ENCODE data around the gene SPATA2.
"Not testable (repeated sequence)": the region's sequence is repeated elsewhere in the genome, so short reads cannot be mapped to it uniquely, and the experiment has no call there.

Gene SPATA2

DNA sequence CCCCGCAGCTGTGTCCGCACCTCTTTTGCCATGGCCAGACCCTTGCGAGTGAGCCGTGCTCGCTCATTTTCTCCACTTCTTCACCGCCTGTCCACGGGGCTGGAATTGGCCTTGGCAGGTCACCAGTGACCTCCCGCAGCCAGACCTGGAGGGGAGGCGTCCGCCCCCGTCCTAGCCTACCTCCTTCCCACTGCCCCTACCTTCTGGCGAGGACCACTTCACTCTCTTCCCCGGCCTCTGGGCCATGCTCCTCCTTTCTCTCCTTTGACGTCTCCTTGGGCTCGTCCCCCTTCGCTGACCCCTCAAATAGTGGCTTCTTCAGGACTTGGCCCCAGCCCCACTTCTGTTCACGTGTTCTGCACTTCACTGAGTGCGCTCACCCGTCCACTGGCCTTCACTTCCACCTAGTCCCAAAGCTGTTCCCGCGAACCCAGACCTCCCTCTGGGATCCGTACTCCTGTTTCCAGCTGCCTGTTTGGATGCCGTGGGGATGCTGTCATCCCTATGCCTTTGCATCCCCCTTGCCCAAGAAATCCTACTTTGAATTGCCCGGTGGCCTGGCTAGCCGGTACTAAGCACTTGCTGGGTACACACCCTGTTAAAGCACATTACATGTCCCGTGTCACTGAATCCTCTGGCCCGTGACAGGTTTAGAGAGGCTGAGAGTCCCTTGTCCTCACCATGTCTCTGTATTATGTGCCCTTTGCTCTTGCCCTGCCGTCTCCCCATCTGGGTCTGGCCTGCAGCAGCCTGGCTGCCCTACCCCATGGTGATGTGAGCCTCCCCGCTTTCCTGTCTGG, 33.0 kb downstream of the SPATA2 start:
- DNase-seq, result no peak

GRCh38 chr20:49880724-49881445, 34.4 kb downstream of the SPATA2 start:
- DNase-seq, result no peak

DNA sequence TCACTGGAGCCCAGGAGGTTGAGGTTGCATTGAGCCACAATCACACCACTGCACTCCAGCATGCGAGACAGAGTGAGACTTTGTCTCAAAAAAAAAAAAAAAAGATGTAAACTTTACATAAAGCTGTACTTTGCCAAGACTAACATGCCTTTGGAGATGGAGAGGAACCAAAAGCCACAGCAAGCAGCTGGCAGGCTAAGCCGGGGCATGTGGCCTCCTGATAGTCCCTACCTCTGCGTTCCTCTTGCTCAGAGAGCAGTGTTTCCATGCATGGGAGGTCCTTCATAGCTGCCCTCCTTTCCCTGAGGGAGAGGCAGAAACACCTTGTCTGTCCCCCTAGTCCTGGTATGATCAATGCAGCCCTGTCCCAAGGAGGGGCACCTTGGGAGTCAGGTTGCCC, 35.2 kb downstream of the SPATA2 start:
- DNase-seq, result no peak

- no peak for DNase-seq
Measured at GRCh38 chr20:49878977-49879376, 36.4 kb downstream of the SPATA2 start.

DNA sequence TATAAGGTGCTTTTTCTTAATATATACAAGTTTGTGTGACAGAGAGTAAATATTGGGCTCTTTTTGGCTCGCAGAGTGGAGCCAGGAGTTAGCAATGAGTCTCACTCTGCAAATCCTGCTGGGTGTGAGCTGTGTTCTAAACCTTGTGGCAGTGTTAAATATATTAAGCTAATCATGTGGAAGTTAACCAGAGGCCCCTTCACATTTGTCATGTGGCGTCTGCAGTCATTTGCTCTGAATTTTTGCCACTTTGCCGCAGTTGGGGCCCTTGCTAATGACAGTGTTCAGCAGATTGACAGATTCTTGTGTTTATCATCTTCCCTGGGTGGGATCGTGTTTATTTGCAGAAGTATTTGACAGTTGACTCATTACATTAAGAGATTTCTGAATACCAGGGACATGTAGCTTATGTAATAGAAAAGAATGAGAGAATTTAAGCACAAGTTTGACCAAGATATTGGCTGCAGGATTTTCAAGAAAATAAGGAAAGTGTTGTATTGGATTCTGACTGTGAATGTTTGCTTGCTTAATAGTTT, 37.9 kb downstream of the SPATA2 start:
- no peak for DNase-seq

- DNase-seq, result no peak
Measured at GRCh38 chr20:49874696-49875095, 40.6 kb downstream of the SPATA2 start.

DNA sequence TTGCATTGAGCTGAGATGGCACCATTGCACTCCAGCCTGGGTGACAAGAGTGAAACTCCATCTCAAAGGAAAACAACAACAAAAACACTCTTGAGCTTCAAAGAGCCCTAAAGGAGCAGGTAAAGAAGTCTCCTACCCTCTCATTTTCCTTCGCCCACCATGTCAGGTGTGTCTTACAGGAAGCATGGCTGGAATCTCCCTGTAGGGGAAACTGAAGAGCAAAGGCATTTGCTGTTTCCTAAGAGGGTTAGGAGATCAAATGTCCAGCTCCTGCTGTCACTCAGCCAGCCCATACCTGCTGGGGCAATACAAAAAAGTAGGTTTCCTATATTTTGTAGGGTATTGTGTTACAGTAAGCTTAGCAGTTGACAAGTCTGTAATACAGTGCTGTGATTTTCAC, 43.3 kb downstream of the SPATA2 start:
- DNase-seq, result no peak

DNA sequence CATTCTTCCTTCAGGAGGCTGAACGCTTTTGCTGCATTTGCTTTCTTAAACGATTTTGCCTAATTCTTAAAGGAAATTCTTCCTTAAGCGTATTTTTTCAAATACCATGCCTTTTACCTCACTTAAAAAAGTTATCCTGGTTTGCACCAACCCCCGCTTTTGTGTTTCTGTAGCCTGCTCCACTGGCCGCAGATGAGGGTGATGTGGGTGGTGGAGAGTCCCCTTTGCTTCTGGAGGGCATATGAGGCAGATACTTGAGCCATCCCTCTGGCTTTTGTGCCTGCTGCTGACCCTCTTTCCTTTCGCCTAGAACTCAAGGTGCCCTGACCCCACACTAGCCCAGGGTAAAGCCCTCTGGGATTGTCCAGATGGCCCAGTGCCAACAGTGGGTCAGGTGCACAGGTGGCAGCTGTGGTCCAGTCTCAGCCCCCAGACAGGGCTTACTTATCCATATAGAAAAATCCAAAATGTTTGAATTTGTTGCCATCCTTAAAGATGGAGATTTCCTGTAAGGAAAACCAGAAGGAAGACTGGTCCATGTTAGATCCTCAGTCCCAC, 43.9 kb downstream of the SPATA2 start:
- DNase-seq, result no peak

DNA sequence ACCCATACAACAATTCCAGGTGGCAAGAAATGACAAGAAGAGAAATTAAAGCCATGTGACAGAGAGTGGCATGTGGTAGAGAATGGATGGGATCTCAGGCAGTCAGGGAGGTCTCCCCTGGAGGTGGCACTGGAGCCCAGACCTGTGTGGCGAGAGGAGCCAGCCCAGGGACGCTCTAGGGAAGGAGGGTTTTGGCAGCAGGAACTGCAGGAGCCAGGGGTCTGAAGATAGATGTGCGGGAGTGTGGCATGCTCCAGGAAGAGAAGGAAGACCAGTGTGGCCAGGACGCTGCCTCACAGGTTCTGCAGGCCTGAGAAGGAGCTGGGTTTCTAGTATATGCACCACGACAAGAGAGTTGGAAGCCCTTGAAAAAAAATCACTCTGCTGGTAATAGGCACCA, 45.1 kb downstream of the SPATA2 start:
- no peak for DNase-seq

- no peak for DNase-seq
Measured at GRCh38 chr20:49868964-49869363, 46.4 kb downstream of the SPATA2 start.

DNA sequence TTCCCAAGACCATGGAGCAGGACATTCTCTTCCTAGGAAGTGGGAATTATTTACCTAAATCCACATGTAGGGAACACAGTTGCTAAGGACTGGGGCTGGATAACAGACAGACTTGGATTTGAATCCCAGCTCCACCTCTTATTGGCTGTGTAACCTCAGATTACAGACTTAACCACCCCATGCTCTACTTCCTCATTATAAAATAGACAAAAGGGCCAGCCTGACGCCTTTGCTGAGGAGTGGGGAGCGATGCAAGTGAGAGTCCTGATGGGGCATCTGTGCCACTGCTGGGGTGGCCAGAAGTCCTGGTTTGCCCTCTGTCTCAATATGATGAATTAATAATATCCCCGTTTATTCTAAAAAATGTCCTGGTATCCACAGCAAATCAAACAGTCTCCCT, 46.8 kb downstream of the SPATA2 start:
- no peak for DNase-seq

DNA sequence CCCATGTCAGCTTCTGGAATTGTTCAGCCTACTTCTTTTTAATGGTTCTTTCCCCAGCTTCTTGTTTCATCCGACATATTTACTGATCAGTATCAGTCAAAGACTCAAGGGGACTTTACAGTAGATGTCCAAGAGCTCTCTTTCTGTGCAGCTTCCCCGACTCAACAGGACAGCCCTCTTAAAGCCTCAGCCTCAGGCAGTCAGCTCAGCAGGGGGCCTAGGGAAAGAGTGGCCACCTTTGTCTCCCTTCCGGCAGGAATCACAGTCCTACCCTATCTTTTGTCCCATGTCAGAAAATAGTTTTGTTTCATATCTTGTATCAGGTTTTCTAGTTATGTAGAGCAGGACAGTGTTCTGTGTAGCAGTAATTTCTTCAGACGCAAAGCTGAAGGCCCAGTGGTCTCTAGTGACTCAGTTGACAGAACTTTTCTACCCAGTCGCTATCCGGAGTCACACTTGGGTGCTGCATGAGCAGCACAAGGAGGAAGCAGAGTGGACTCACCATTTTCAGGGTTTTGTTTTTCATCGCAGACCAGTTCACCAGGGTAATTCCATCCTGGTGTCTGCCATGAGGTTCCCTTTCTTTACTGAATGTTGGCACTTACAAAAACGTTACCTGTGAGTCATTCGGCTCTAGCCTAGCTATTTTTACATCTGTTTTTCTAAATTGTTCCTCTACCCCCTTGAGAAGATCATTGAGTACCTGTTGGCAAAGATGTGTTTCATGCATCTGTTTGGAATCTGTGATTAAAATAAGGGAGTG, 47.7 kb downstream of the SPATA2 start:
- no peak for DNase-seq

DNA sequence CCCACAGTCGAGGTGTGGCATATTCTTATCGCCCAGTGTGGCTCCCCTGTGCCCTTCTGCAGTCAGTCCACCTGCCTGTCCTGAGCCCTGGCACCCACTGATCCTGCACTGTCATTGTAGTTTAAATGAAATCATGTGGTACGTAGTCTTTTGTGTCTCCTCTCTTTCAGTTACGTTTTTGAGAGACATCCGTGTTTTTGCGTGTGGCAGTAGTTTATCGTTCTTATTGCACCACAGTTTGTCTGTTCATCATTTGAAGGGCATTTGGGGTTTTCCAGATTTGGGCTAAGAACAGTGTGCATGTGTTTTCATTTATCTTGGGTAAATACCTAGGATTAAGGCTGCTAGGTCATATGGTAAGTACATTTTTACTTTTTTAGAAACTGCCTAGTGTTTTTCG, 49.3 kb downstream of the SPATA2 start:
- no peak for DNase-seq

- no peak for DNase-seq
Measured at GRCh38 chr20:49865559-49865958, 49.8 kb downstream of the SPATA2 start.

DNA sequence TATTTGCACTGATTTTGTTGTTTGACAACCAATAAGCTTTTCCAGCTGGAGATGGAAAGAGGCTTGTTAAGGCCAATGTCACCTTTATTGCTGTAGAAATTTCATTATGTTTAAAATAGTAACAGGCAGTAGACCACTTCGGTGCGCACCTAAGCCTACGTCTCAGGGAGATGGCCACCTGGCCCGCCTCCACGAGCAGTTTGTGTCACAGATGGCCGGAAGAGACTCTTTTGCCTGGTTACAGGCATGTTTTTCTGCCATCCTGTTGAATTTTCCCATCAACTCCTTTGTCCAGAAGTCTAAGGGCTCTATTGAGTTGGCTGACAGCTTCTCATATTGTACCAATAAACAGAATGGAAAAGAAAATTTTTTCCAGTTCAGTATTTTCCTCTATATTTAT, 51.7 kb downstream of the SPATA2 start:
- no peak for DNase-seq

DNA sequence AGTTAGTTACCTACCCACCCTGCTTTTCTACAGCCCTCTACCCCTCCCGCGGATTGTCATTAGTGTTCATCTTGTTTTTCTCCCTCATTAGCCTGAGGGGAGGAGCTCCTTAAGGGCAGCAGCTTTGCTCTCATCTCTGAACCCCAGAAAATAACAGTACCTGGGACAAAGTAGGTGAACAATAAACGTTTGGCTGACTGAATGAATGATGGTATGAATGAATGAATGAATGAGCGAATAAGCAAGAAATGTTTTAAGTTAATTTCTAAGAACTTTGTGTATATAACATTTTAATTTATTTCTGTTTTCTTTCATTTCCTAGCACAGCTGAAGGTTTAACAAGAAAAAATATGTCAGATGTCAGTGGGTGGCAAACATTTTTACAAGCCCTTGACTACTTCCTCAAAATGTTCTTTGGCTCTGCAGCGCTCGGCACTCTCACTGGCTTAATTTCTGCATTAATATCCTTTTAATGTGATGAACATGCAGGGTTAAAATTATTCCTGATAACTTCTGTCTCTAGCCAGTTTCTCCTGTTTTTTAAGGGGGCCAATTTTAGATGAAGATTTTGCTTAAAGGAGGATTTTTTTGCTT, 52.6 kb downstream of the SPATA2 start:
- DNase-seq, result no peak

GRCh38 chr20:49861232-49861631, 54.1 kb downstream of the SPATA2 start:
- DNase-seq, result not testable (repeated sequence)

DNA sequence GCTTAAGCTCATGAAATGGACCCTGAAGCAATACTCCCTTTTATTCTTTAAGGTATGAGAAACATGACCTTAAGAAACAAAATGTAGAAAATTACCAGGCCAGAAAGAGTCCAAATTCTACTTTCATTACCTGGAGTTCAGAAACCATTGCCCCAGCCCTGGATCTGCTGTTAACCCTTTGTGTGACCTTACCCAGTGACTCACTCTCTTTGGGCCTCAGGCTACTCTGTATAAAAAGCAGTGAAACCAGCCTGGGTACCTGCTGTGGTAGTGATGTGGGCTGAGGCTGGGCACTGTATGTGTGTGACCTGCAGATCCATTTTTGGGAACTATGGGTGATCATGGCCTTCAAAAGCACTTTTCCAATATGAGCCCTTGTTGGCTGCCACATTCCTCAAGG, 55.5 kb downstream of the SPATA2 start:
- DNase-seq, result no peak

- DNase-seq, result no peak
Measured at GRCh38 chr20:49859011-49859410, 56.3 kb downstream of the SPATA2 start.

- peak in 1 of 2 donors; percentile 34 for DNase-seq
Measured at GRCh38 chr20:49858076-49858585, 57.2 kb downstream of the SPATA2 start.

- no peak for DNase-seq
Measured at GRCh38 chr20:49856904-49857303, 58.4 kb downstream of the SPATA2 start.

DNA sequence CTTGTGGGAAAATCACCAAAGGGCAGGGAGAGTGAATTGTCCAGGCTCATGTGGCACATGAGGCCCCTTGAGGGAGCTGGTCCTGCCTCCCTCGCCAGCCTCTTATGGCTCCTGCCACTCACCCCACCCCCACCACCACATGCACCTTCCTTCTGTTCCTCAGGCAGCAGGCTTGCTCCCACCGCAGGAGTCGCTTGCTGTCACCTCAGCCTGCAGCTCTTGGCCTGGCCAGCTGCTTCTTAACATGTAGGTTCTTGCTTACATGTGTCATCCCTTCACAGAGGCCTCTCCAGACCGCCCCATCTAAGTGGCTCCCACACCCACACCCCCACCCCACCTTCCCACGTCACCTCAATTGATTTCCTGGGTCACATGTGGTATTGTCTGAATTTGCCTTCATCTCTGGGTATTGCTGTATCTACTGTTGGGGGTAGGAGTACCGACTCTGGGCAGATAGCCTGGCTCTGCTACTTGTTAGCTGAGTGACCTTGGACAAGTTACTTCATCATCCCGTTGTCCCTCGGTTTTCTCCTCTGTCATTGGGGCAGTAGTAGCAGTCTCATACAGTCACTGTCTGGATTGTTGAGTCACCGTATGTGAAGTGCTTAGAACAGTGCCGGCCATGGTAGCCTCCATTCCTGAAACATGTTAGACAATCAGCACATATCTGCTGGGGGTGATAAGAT, 61.0 kb downstream of the SPATA2 start:
- DNase-seq, result no peak
